HFF-Myc (cell line): ENCODE data around the gene LAMTOR4.
"Not testable (repeated sequence)": the region's sequence is repeated elsewhere in the genome, so short reads cannot be mapped to it uniquely, and the experiment has no call there.

Experiments
- DNase-seq: peaks from one replicate; pipeline ENCODE4 v3.0.0-alpha.2; 2011; ENCODE audit warnings: low read depth; ENCODE audit errors: extremely low read depth
- H3K4me3 ChIP-seq: replicated peaks from 2 replicates; pipeline ENCODE4 v1.5.1; 2011; ENCODE audit warnings: low read depth, mild to moderate bottlenecking, control low read depth, low read length
- TF ChIP-seq, protein P1 (sequence below): IDR thresholded peaks from 2 replicates; pipeline ENCODE4 v1.5.1; 2012; ENCODE audit warnings: mild to moderate bottlenecking, low read depth, low read length, control low read depth; ENCODE audit errors: missing control alignments

LAMTOR4 gene

DNA sequence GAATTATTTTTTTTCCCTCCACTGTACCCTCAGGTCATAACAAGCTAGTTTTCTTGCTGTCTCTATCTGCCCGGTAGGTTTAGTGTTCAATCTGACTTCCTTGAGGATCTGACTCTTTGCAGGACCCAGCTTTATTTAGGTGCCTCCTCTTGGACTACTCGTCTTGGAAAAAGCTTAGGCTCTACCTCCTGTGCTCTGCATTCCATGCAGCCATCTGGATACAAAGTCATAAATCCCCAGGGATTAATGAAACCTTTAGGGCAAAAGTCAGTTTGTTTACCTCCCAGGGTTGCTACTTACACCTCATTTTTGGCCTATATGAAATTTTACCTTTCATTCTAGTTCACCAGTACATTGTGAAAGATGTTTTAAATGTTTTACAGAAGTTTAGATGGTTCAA, 37.0 kb downstream of the LAMTOR4 start:
- TF ChIP-seq, protein P1, sequence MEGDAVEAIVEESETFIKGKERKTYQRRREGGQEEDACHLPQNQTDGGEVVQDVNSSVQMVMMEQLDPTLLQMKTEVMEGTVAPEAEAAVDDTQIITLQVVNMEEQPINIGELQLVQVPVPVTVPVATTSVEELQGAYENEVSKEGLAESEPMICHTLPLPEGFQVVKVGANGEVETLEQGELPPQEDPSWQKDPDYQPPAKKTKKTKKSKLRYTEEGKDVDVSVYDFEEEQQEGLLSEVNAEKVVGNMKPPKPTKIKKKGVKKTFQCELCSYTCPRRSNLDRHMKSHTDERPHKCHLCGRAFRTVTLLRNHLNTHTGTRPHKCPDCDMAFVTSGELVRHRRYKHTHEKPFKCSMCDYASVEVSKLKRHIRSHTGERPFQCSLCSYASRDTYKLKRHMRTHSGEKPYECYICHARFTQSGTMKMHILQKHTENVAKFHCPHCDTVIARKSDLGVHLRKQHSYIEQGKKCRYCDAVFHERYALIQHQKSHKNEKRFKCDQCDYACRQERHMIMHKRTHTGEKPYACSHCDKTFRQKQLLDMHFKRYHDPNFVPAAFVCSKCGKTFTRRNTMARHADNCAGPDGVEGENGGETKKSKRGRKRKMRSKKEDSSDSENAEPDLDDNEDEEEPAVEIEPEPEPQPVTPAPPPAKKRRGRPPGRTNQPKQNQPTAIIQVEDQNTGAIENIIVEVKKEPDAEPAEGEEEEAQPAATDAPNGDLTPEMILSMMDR, result no peak
- no peak for DNase-seq
- H3K4me3 ChIP-seq, result no peak overlapping the region

DNA sequence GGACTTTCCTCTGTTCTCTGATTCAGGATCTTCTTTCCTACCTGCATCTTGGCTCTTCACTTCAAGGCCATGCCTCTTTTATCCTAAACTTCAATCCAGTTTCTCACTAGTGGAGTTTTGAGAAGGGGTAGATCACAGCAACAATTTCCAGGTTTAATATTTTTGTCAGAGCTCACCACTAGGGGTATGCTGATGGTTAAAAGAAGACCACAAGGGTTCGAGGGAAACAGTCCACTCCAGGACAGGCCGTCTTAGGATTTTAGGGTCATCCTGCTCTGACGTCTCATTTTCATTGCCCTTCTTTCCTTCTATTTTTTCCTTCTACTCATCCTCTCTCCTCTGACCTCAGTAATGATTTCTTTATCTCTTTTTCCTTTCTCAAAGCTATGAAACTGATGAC, 40.3 kb downstream of the LAMTOR4 start:
- TF ChIP-seq, protein P1, result no peak

DNA sequence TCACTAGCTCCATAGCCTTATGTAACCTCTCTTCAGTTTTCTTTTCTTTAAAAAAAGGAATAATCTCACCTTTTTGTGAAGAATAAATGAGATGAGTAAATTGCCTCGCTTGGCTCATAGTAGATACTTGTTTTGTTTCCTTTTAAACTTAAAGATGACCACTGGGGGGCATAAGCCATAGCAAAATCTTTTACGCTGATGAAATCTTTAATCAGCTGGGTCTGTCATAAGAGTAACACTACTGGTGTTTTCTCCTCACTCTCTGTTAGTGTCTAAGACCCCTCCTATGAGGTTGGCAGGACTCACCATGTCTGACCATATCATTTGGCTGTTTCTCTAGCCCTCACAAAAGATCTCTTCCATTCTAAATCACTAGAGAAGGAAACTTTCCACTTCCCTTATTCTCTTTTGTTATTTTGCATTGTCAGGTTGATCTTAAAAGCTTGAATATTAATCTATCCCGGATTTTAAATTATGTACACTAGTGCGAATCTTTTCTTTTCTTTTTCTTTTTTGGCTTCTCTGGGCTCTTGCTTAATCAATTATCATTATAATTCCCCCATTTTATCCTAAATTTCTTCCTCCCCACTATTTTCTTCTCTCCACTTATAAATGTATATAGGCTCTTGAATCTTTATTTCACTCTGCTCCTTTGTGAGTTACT, 41.5 kb downstream of the LAMTOR4 start:
- no peak overlapping the region for H3K4me3 ChIP-seq
- DNase-seq, result no peak
- TF ChIP-seq, protein P1, result peak; percentile 32

More for the DNA sequence above, 40.3 kb downstream of the LAMTOR4 start:
- no peak overlapping the region for H3K4me3 ChIP-seq
- no peak for DNase-seq

DNA sequence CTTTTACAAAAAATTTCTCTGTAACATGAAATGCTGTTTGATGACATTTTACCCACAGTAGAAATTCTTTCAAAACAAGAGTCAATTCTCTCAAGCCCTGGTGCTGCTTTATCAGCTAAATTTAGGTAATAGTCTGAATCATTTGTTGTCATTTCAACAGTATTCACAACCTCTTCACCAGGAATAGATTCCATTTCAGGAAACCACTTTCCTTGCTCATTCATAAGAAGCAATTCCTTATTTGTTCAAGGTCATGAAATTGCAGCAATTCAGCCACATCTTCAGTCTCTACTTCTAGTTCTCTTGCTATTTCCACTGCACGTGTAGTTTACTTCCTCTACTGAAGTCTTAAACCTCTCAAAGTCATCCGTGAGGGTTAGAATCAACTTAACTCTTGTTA, 43.1 kb downstream of the LAMTOR4 start:
- no peak overlapping the region for H3K4me3 ChIP-seq
- DNase-seq, result no peak
- TF ChIP-seq, protein P1, result no peak

DNA sequence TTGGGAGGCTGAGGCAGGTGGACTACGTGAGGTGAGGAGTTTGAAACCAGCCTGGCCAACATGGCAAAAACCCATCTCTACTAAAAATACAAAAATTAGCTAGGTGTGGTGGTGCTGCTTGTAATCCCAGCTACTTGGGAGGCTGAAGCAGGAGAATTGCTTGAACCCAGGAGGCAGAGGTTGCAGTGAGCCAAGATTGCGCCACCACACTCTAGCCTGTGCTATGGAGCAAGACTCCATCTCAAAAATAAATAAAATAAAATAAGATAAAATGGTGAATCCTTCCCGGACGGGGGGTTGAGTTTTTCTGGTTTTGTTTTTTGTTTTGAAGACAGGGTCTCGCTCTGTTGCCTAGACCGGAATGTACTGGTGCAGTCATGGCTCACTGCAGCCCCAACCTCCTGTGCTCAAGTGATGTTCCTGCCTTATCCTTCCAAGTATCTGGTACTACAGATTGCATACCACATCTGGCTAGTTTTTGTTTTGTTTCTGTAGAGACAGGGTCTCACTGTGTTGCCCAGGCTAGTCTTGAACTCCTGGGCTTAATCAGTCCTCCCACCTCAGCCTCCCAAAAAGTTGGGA, 43.7 kb downstream of the LAMTOR4 start:
- not testable (repeated sequence) for DNase-seq, H3K4me3 ChIP-seq

DNA sequence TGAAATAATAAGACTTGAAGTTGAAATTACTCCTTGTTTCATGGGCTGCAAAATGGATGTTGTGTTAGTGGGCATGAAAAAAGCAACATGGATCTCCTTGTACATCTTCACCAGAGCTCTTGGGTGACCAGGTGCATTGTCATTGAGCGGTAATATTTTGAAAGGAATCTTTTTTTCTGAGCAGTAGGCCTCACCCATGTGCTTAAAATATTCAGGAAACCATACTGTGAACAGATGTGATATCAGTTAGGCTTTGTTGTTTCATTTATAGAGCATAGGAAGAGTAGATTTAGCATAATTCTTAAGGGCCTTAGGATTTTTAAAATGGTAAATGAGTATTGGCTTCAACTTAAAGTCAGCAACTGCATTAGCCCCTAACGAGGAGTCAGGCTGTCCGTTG, 44.3 kb downstream of the LAMTOR4 start:
- H3K4me3 ChIP-seq, result no peak overlapping the region
- no peak for DNase-seq
- TF ChIP-seq, protein P1, result no peak

DNA sequence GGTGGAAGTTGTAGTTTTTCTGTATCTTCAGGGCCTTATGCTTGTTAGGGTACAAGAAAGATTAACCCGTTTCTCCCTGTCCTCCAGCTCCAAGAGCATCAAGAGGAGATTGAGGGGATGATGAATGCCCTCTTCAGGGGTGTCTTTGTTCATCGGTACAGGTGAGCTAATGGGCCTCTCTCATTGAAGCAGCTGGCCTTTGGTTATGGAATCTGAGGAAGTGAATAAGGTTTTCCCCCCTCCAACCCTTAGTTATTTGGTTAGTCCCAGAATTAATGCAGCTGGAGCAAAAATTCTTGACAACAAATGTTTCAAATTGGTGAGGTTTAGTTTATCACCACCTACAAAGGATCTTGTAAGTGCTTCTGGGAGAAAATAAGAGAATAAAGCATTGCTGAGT, 46.5 kb downstream of the LAMTOR4 start:
- no peak for DNase-seq
- TF ChIP-seq, protein P1, result no peak
- H3K4me3 ChIP-seq, result no peak overlapping the region

DNA sequence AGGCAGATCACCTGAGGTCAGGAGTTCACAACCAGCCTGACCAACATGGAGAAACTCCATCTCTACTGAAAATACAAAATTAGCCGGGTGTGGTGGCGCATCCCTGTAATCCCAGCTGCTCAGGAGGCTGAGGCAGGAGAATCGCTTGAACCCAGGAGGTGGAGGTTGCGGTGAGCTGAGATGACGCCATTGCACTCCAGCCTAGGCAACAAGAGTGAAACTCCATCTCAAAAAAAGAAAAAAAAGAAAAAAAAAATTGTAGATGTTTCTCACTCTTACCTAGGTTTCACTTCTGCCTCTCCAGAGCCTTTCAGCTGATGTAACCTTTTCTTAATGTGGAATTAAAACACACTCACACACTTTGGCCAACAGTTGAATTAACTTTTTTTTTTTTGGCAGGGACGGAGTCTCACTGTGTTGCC, 47.2 kb downstream of the LAMTOR4 start:
- H3K4me3 ChIP-seq, DNase-seq: not testable (repeated sequence)
